ENCODE results near the gene ELAVL3. TPM values are rescaled to one million over a fixed set of nuclear protein-coding genes. Genes with fewer than 3 reads are reported as not detected.

ELAVL3 gene
- total RNA-seq, 1 experiment from 2014 or later = 1.4 TPM

- TF ChIP-seq, protein P1, sequence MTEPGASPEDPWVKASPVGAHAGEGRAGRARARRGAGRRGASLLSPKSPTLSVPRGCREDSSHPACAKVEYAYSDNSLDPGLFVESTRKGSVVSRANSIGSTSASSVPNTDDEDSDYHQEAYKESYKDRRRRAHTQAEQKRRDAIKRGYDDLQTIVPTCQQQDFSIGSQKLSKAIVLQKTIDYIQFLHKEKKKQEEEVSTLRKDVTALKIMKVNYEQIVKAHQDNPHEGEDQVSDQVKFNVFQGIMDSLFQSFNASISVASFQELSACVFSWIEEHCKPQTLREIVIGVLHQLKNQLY (CRISPR knock-in tag; IDR thresholded peaks at IDR 0.05) = no peak
- TF ChIP-seq, protein P2, sequence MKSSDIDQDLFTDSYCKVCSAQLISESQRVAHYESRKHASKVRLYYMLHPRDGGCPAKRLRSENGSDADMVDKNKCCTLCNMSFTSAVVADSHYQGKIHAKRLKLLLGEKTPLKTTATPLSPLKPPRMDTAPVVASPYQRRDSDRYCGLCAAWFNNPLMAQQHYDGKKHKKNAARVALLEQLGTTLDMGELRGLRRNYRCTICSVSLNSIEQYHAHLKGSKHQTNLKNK (CRISPR knock-in tag; IDR thresholded peaks at IDR 0.05) = no peak
- TF ChIP-seq NFATC4 (CRISPR knock-in tag; IDR thresholded peaks at IDR 0.05) (peak; percentile 88), ERG (CRISPR knock-in tag; IDR thresholded peaks at IDR 0.05) (peak; percentile 48; the same call in 1 of the 2 replicates), CBFB (CRISPR knock-in tag; IDR thresholded peaks at IDR 0.05; ENCODE audit: low read depth) (no peak), E2F1 (CRISPR knock-in tag; IDR thresholded peaks at IDR 0.05) (no peak), CREM (CRISPR knock-in tag; IDR thresholded peaks at IDR 0.05) (peak; percentile 96), KAT7 (CRISPR knock-in tag; IDR thresholded peaks at IDR 0.05; ENCODE audit: borderline replicate concordance) (no peak; the same call in 1 of the 2 replicates), PRRX2 (CRISPR knock-in tag; IDR thresholded peaks at IDR 0.05) (peak; percentile 40; the same call in 1 of the 2 replicates), TP53 (CRISPR knock-in tag; IDR thresholded peaks at IDR 0.05) (no peak), GTF2I (CRISPR knock-in tag; conservative IDR thresholded peaks at IDR 0.05) (no peak), MYBL2 (CRISPR knock-in tag; IDR thresholded peaks at IDR 0.05) (peak; percentile 48; the same call in 1 of the 2 replicates), USF1 (CRISPR knock-in tag; IDR thresholded peaks at IDR 0.05) (no peak), FOXK1 (CRISPR knock-in tag; IDR thresholded peaks at IDR 0.05) (peak; percentile 55), EMX1 (CRISPR knock-in tag; IDR thresholded peaks at IDR 0.05) (peak; percentile 71), ZNF671 (CRISPR knock-in tag; IDR thresholded peaks at IDR 0.05) (peak; percentile 79; the same call in 1 of the 2 replicates), SMAD4 (CRISPR knock-in tag; IDR thresholded peaks at IDR 0.05) (no peak), MAX (CRISPR knock-in tag; IDR thresholded peaks at IDR 0.05) (peak; percentile 52; the same call in 1 of the 2 replicates), OVOL2 (CRISPR knock-in tag; IDR thresholded peaks at IDR 0.05; ENCODE audit: borderline replicate concordance) (no peak), USF2 (CRISPR knock-in tag; IDR thresholded peaks at IDR 0.05) (peak; percentile 18; the same call in 1 of the 2 replicates), TCF7 (CRISPR knock-in tag; IDR thresholded peaks at IDR 0.05; ENCODE audit: low read depth) (no peak)
- TF ChIP-seq, protein P3, sequence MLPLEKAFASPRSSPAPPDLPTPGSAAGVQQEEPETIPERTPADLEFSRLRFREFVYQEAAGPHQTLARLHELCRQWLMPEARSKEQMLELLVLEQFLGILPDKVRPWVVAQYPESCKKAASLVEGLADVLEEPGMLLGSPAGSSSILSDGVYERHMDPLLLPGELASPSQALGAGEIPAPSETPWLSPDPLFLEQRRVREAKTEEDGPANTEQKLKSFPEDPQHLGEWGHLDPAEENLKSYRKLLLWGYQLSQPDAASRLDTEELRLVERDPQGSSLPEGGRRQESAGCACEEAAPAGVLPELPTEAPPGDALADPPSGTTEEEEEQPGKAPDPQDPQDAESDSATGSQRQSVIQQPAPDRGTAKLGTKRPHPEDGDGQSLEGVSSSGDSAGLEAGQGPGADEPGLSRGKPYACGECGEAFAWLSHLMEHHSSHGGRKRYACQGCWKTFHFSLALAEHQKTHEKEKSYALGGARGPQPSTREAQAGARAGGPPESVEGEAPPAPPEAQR (CRISPR knock-in tag; IDR thresholded peaks at IDR 0.05) = no peak
- TF ChIP-seq, protein P4, sequence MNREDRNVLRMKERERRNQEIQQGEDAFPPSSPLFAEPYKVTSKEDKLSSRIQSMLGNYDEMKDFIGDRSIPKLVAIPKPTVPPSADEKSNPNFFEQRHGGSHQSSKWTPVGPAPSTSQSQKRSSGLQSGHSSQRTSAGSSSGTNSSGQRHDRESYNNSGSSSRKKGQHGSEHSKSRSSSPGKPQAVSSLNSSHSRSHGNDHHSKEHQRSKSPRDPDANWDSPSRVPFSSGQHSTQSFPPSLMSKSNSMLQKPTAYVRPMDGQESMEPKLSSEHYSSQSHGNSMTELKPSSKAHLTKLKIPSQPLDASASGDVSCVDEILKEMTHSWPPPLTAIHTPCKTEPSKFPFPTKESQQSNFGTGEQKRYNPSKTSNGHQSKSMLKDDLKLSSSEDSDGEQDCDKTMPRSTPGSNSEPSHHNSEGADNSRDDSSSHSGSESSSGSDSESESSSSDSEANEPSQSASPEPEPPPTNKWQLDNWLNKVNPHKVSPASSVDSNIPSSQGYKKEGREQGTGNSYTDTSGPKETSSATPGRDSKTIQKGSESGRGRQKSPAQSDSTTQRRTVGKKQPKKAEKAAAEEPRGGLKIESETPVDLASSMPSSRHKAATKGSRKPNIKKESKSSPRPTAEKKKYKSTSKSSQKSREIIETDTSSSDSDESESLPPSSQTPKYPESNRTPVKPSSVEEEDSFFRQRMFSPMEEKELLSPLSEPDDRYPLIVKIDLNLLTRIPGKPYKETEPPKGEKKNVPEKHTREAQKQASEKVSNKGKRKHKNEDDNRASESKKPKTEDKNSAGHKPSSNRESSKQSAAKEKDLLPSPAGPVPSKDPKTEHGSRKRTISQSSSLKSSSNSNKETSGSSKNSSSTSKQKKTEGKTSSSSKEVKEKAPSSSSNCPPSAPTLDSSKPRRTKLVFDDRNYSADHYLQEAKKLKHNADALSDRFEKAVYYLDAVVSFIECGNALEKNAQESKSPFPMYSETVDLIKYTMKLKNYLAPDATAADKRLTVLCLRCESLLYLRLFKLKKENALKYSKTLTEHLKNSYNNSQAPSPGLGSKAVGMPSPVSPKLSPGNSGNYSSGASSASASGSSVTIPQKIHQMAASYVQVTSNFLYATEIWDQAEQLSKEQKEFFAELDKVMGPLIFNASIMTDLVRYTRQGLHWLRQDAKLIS (CRISPR knock-in tag; IDR thresholded peaks at IDR 0.05; ENCODE audit: borderline replicate concordance) = no peak
- TF ChIP-seq, protein P5, sequence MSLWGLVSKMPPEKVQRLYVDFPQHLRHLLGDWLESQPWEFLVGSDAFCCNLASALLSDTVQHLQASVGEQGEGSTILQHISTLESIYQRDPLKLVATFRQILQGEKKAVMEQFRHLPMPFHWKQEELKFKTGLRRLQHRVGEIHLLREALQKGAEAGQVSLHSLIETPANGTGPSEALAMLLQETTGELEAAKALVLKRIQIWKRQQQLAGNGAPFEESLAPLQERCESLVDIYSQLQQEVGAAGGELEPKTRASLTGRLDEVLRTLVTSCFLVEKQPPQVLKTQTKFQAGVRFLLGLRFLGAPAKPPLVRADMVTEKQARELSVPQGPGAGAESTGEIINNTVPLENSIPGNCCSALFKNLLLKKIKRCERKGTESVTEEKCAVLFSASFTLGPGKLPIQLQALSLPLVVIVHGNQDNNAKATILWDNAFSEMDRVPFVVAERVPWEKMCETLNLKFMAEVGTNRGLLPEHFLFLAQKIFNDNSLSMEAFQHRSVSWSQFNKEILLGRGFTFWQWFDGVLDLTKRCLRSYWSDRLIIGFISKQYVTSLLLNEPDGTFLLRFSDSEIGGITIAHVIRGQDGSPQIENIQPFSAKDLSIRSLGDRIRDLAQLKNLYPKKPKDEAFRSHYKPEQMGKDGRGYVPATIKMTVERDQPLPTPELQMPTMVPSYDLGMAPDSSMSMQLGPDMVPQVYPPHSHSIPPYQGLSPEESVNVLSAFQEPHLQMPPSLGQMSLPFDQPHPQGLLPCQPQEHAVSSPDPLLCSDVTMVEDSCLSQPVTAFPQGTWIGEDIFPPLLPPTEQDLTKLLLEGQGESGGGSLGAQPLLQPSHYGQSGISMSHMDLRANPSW (CRISPR knock-in tag; conservative IDR thresholded peaks at IDR 0.05; ENCODE audit: low read depth) = no peak
- TF ChIP-seq, protein P6, sequence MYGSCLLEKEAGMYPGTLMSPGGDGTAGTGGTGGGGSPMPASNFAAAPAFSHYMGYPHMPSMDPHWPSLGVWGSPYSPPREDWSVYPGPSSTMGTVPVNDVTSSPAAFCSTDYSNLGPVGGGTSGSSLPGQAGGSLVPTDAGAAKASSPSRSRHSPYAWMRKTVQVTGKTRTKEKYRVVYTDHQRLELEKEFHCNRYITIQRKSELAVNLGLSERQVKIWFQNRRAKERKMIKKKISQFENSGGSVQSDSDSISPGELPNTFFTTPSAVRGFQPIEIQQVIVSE (CRISPR knock-in tag; IDR thresholded peaks at IDR 0.05; ENCODE audit: borderline replicate concordance) = no peak
These were observed 24.8 kb upstream of the ELAVL3 start, which contains the start of gene ZNF653 (continued) for GRCh38 chr19:11505504-11506100.

Data from WTC11 (cell line).